NCI-H446 (cell line): ENCODE data around the gene SCN11A.
A peak's percentile ranks its signal among the peaks of the same experiment; 100 is the strongest.

Experiments
- DNase-seq, 2 experiments: peaks; one replicate each; lab custom pipeline; 2025; lab: John Stamatoyannopoulos, UW

Gene SCN11A

GRCh38 chr3:39051649-39052561, at the start of gene SCN11A, which contains the start of gene WDR48:
Gene SCN11A, minus strand, starts transcription at chr3:39051944. Its CDS starts 101,582 bp downstream, at chr3:38950362.
Gene WDR48, plus strand, starts transcription at chr3:39052016. Its CDS starts 10 bp downstream, at chr3:39052026.
- peak; percentile 63 to 81 for DNase-seq

GRCh38 chr3:39101022-39101689, 49.4 kb upstream of the SCN11A start:
- peak in 1 of 2 experiments; percentile 0 for DNase-seq

- DNase-seq: no peak
Observed at GRCh38 chr3:39100500-39100886, 48.7 kb upstream of the SCN11A start.

GRCh38 chr3:39099738-39100499, 48.2 kb upstream of the SCN11A start:
- DNase-seq: no peak

GRCh38 chr3:39099242-39099641, 47.5 kb upstream of the SCN11A start:
- no peak for DNase-seq

GRCh38 chr3:39098473-39099000, 46.8 kb upstream of the SCN11A start:
- no peak for DNase-seq

- no peak for DNase-seq
Observed at GRCh38 chr3:39097716-39098472, 46.1 kb upstream of the SCN11A start.

- no peak for DNase-seq
Observed at GRCh38 chr3:39096775-39097174, 45.0 kb upstream of the SCN11A start.

- DNase-seq: no peak
Observed at GRCh38 chr3:39095778-39096177, 44.0 kb upstream of the SCN11A start.

GRCh38 chr3:39094851-39095677, 43.3 kb upstream of the SCN11A start:
- DNase-seq: no peak

GRCh38 chr3:39090922-39091321, 39.2 kb upstream of the SCN11A start:
- DNase-seq: no peak

- no peak for DNase-seq
Observed at GRCh38 chr3:39088889-39089288, 37.1 kb upstream of the SCN11A start.

- no peak for DNase-seq
Observed at GRCh38 chr3:39088456-39088855, 36.7 kb upstream of the SCN11A start.

- DNase-seq: no peak
Observed at GRCh38 chr3:39086144-39086543, 34.4 kb upstream of the SCN11A start.

- no peak for DNase-seq
Observed at GRCh38 chr3:39082666-39083313, 31.0 kb upstream of the SCN11A start.

- no peak for DNase-seq
Observed at GRCh38 chr3:39080026-39080425, 28.3 kb upstream of the SCN11A start.

- DNase-seq: no peak
Observed at GRCh38 chr3:39079530-39079929, 27.8 kb upstream of the SCN11A start.

- DNase-seq: no peak
Observed at GRCh38 chr3:39075910-39076309, 24.2 kb upstream of the SCN11A start.

GRCh38 chr3:39068556-39068955, 16.8 kb upstream of the SCN11A start:
- DNase-seq: no peak

GRCh38 chr3:39067286-39067685, 15.5 kb upstream of the SCN11A start:
- DNase-seq: no peak
